K562 (cell line): Measurements from ENCODE around the gene MLANA. TPM values are rescaled to one million over a fixed set of nuclear protein-coding genes. Genes with fewer than 3 reads are reported as not detected.

Source experiments
- ATAC-seq: fragments of 200-7000 bp; cut with Tn5 transposase; 3 replicates; pipeline ENCODE4 v1.9.1; 2020; ENCODE audit warnings: moderate library complexity
- BruUV-seq: library from RNA; stranded (reverse); fragments of 400-500 nt; replicated peaks from 2 replicates; lab custom pipeline; 2021; lab: Mats Ljungman, UMichigan
- CTCF ChIA-PET: fragments of 300-600 bp; formaldehyde crosslinking; extraction: SDS; loops from one replicate; lab custom pipeline; 2021; ENCODE audit warnings: low intra/inter-chr PET ratio; lab: Yijun Ruan, JAX
- POLR2A ChIA-PET: fragments of 300-600, 350-650 bp; sonication (Branson Sonifier 250); formaldehyde crosslinking; extraction: SDS; loops from one replicate; lab custom pipeline; 2021; ENCODE audit warnings: antibody characterized with exemption, inconsistent platforms; lab: Yijun Ruan, JAX
- DNase-seq, 4 experiments: peaks; one replicate each; pipeline versions ENCODE4 v3.0.0 to v3.0.0-alpha.2; 2011 to 2018; ENCODE audit warnings: low spot score in 3 of 4, mixed read lengths in 3 of 4; ENCODE audit errors: extremely low read depth in 1 of 4
- FAIRE-seq: peaks from 2 replicates; lab custom pipeline; 2011; peaks lifted over from hg19 to GRCh38; lab: Jason Lieb, UNC
- H2AFZ ChIP-seq: 2 replicates; pipeline ENCODE4 v1.6.0; 2011; ENCODE audit warnings: low read depth, low read length, control low read depth, inconsistent platforms
- H3K27ac ChIP-seq: fragments of 200-600 bp; 3 replicates; pipeline ENCODE4 v1.8.0; 2011; ENCODE audit warnings: low read depth, mild to moderate bottlenecking, control low read depth, inconsistent platforms, low read length, moderate library complexity, mixed read lengths; ENCODE audit errors: extremely low read depth
- H3K27me3 ChIP-seq, 2 experiments: fragments of 300-600 bp in 1 of 2; 2 replicates in 1 of 2; 3 replicates in 1 of 2; pipeline versions ENCODE4 v1.6.0 to v1.8.0; 2011; ENCODE audit warnings: inconsistent platforms in 2 of 2, low read length in 2 of 2, mild to moderate bottlenecking in 1 of 2, mixed read lengths in 1 of 2, moderate library complexity in 1 of 2; ENCODE audit not compliant: control insufficient read depth in 2 of 2, insufficient read depth in 2 of 2
- H3K36me3 ChIP-seq: fragments of 300-600 bp; 3 replicates; pipeline ENCODE4 v1.8.0; 2011; ENCODE audit warnings: mild to moderate bottlenecking, low read length, inconsistent platforms; ENCODE audit not compliant: control insufficient read depth, insufficient read depth
- H3K4me1 ChIP-seq, 2 experiments: fragments of 200-600 bp in 1 of 2; replicated peaks in 1 of 2; 2 replicates in 1 of 2; 3 replicates in 1 of 2; pipeline versions ENCODE4 v1.5.1 to v1.8.0; 2011; ENCODE audit warnings: inconsistent platforms in 2 of 2, low read length in 2 of 2, mild to moderate bottlenecking in 1 of 2, mixed read lengths in 1 of 2, moderate library complexity in 1 of 2; ENCODE audit not compliant: control insufficient read depth in 2 of 2, insufficient read depth in 2 of 2
- H3K4me2 ChIP-seq: 2 replicates; pipeline ENCODE4 v1.6.1; 2011; ENCODE audit warnings: low read length, control low read depth, inconsistent platforms, mixed read lengths; ENCODE audit not compliant: insufficient read depth
- H3K4me3 ChIP-seq: fragments of 200-600 bp; sonication (generic), shearing (Covaris generic); 2 replicates; pipeline ENCODE4 v1.5.1; 2016; ENCODE audit warnings: control low read depth, inconsistent platforms
- H3K79me2 ChIP-seq: fragments of 200-600 bp; 3 replicates; pipeline ENCODE4 v1.8.0; 2011; ENCODE audit warnings: low read length, inconsistent platforms; ENCODE audit not compliant: control insufficient read depth, insufficient read depth
- H3K9ac ChIP-seq, 2 experiments: 2 replicates each; pipeline versions ENCODE4 v1.6.0 to v1.6.1; 2011; ENCODE audit warnings: low read depth in 2 of 2, low read length in 2 of 2, control low read depth in 1 of 2, inconsistent platforms in 1 of 2, mild to moderate bottlenecking in 1 of 2, mixed read lengths in 1 of 2; ENCODE audit not compliant: insufficient read depth in 1 of 2
- H3K9me1 ChIP-seq: one replicate; pipeline ENCODE4 v1.6.0; 2011; ENCODE audit warnings: inconsistent platforms, mild to moderate bottlenecking, low read length, moderate library complexity; ENCODE audit not compliant: control insufficient read depth, insufficient read depth
- H3K9me3 ChIP-seq: replicated peaks from 2 replicates; pipeline ENCODE4 v1.5.1; 2011; ENCODE audit warnings: low read depth, low read length, inconsistent platforms; ENCODE audit not compliant: control insufficient read depth, insufficient read depth
- H4K20me1 ChIP-seq: replicated peaks from 2 replicates; pipeline ENCODE4 v1.6.1; 2011; ENCODE audit warnings: low read length, inconsistent platforms, mixed read lengths; ENCODE audit not compliant: control insufficient read depth, insufficient read depth
- RBM14 ChIP-seq: fragments of 200-400 bp; formaldehyde crosslinking; IDR thresholded peaks from 2 replicates; pipeline ENCODE4 v1.6.1; 2018; ENCODE audit warnings: low read depth, mild to moderate bottlenecking, low read length, moderate library complexity, borderline replicate concordance; ENCODE audit not compliant: insufficient read depth
- RBM15 ChIP-seq: fragments of 200-400 bp; formaldehyde crosslinking; IDR thresholded peaks from 2 replicates; pipeline ENCODE4 v1.6.1; 2018; ENCODE audit warnings: mild to moderate bottlenecking, low read length, moderate library complexity; ENCODE audit not compliant: insufficient read depth
- RNF2 ChIP-seq: sonication (generic); IDR thresholded peaks from 2 replicates; pipeline ENCODE4 v1.6.1; 2016
- ZNF3 ChIP-seq: fragments of 250-450 bp; sonication (Bioruptor Pico); IDR thresholded peaks from 2 replicates; pipeline ENCODE4 v1.5.0; 2021; ENCODE audit warnings: mild to moderate bottlenecking, moderate library complexity
- WGBS: fragments of 100-300 bp; shearing (Covaris generic); methylation state at CpG from one replicate; pipeline ENCODE4 v1.1.6; 2016; ENCODE audit warnings: low coverage, mixed read lengths; ENCODE audit not compliant: insufficient coverage; ENCODE audit errors: missing lambda C conversion rate; 5-methylcytosine and 5-hydroxymethylcytosine counted together
- in situ Hi-C: fragments of 300-500 bp; cut with MboI; formaldehyde crosslinking; loops from 4 replicates; pipeline ENCODE4 v1.15.0; 2018; ENCODE audit warnings: inconsistent platforms, mixed read lengths
- intact Hi-C: fragments of 100-400 bp; cut with micrococcal nuclease; formaldehyde crosslinking; loops from 2 replicates; pipeline ENCODE4 v1.14.2; 2022
- polyA plus RNA-seq, 8 experiments: library from polyadenylated mRNA; depleted of rRNA in 4 of 8; stranded (reverse) in 5 of 8; unstranded in 3 of 8; fragments of >200 nt; fragmentation: Nextera tagmentation in 2 of 8; fragmentation: Illumina TruSeq in 1 of 8; extraction: Ambion mirVana in 2 of 8; extraction: Trizol in 1 of 8; gene quantifications; 2 replicates each; pipeline versions ENCODE4 v1.2.1 to v1.2.3, GENCODE V29; 2011 to 2014; ENCODE audit warnings: inconsistent platforms in 1 of 8, missing spikeins in 1 of 8
- total RNA-seq, 7 experiments: library from RNA; depleted of rRNA in 6 of 7; stranded (reverse); fragments of >200 nt in 6 of 7; fragmentation: Illumina TruSeq in 2 of 7; extraction: Trizol in 2 of 7; gene quantifications; 2 replicates each; pipeline versions ENCODE4 v1.2.1 to v1.2.3, GENCODE V29; 2011 to 2021; ENCODE audit warnings: low replicate concordance in 1 of 7
- TF ChIP-seq, protein P1 (sequence below), 3 experiments: IDR thresholded peaks in 2 of 3; conservative IDR thresholded peaks in 1 of 3; 2 replicates each; pipeline ENCODE4 v1.5.1; 2011 to 2012; ENCODE audit warnings: low read length in 3 of 3, mild to moderate bottlenecking in 3 of 3, control low read depth in 2 of 3, improper control_type of control experiment in 1 of 3, inconsistent platforms in 1 of 3, low read depth in 1 of 3, mixed read lengths in 1 of 3, moderate library complexity in 1 of 3; ENCODE audit not compliant: insufficient read depth in 2 of 3

MLANA gene
- total and polyA plus RNA-seq, 9 of the 15 experiments (the other 6 are each of a cell fraction or from before 2014, with no cell fraction given): not detected

GRCh38 chr9:5957166-5957565 is 66.5 kb downstream of the MLANA start:
- no peak for DNase-seq
- ChIA-PET POLR2A (no interaction called here), CTCF (no interaction called here)
- Histone ChIP-seq H4K20me1 (no peaks in the 10 kb centered on the region), H3K9me1 (no peaks in the 10 kb centered on the region), H3K9ac (no peak overlapping the region), H3K79me2 (0 out of 3 replicates have a peak, but pooled peaks cover 2% of the 10 kb centered on the region), H3K27me3 (no peaks in the 10 kb centered on the region), H2AFZ (no peak overlapping the region), H3K4me2 (no peak overlapping the region), H3K27ac (no peak overlapping the region), H3K4me3 (no peak overlapping the region), H3K4me1 (no peaks in the 10 kb centered on the region), H3K36me3 (no peaks in the 10 kb centered on the region), H3K9me3 (no peaks in the 10 kb centered on the region)
- ATAC-seq: no peak
- in situ Hi-C loops: no loop called here
- TF ChIP-seq, protein P1, sequence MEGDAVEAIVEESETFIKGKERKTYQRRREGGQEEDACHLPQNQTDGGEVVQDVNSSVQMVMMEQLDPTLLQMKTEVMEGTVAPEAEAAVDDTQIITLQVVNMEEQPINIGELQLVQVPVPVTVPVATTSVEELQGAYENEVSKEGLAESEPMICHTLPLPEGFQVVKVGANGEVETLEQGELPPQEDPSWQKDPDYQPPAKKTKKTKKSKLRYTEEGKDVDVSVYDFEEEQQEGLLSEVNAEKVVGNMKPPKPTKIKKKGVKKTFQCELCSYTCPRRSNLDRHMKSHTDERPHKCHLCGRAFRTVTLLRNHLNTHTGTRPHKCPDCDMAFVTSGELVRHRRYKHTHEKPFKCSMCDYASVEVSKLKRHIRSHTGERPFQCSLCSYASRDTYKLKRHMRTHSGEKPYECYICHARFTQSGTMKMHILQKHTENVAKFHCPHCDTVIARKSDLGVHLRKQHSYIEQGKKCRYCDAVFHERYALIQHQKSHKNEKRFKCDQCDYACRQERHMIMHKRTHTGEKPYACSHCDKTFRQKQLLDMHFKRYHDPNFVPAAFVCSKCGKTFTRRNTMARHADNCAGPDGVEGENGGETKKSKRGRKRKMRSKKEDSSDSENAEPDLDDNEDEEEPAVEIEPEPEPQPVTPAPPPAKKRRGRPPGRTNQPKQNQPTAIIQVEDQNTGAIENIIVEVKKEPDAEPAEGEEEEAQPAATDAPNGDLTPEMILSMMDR (IDR thresholded peaks at IDR 0.05 in 2 of 3, conservative IDR thresholded peaks at IDR 0.05 in 1 of 3; ENCODE audit: insufficient read depth in 2 of 3, low read depth in 1 of 3, low read length in 3 of 3): no peak
- TF ChIP-seq RBM15 (no peak), RNF2 (no peak), ZNF3 (CRISPR knock-in tag) (no peak), RBM14 (no peak)
- intact Hi-C loops: no loop called here
- WGBS: 100% methylated on average over 1 of the region's 1 CpG
- BruUV-seq: no TSS peak
- FAIRE-seq: no peak
